GM18526 (cell line): ENCODE measurements around the gene SLC6A9.

ENCODE experiments used
- POLR2A ChIP-seq: IDR thresholded peaks from 3 replicates; pipeline ENCODE4 v1.6.1; 2011; ENCODE audit not compliant: insufficient read length; ENCODE audit errors: extremely low read depth

Gene SLC6A9

DNA sequence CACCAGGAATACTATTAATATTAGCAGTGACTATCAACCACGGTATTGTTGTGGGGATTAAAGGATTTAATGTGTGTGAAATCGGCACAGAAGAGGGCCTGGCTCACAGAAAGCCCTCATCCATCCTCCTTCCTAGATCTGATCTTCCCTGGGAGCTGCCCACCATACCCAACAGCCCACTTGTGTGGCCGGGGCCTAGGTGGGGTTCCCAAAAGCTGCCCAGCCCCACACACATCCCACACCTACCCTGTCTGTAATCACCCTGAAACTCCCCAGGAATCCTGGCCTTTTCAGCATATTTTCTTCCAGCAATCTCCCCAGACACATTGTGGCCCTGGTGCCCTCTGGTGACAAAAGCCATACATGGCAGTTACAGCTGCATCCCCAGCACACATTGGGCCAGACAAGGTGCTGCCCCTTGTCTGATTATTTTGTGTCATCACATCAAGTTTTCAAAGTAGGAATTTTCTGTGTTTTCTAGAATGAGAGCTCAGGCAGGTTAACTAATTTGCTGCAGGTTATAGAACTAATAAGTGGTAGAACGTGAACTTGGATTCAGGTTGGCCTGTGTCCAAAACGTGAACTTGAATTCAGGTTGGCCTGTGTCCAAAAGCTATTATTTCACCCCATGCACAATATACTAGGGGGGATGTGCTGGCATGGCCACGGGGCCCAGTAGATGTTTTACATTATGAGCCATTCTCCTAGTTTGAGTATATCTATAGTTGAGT lies 5.3 kb upstream of the SLC6A9 start:
- no peak for TF ChIP-seq POLR2A

DNA sequence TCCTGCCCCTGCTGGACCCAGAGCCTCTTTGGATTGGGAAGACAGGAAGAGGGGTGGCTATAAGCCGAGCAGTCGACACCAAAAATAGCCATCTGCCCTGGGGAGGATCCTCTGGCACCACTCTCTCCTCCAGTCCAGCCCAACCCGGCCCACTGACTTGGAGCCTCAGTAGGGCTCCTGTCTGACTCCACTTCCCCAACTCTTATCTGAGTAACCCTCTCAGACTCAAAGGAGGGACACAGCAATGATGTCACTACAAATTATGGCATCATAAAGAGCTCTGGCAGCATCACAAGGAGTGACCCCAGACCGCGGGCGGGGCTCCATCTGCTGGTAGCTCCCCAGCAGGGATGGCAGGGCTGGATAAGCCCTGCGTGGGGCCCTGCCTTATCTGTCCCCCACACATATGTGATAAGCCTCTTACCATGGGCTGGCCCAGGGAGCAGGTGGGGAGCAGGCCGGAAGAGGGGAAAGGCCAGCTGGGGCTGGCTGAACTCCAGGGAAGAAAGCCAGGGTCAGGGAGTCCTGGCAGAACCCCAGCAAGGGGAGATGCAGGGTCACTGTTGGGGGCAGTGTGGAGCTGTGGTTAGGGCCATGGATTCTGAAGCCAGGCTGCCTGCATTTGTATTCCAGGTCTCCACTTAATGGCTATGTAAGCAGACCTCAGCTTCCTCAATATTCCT lies 4.6 kb upstream of the SLC6A9 start:
- no peak for TF ChIP-seq POLR2A

- TF ChIP-seq POLR2A: no peak
These were observed 3.9 kb upstream of the SLC6A9 start for GRCh38 chr1:44034976-44035716.

DNA sequence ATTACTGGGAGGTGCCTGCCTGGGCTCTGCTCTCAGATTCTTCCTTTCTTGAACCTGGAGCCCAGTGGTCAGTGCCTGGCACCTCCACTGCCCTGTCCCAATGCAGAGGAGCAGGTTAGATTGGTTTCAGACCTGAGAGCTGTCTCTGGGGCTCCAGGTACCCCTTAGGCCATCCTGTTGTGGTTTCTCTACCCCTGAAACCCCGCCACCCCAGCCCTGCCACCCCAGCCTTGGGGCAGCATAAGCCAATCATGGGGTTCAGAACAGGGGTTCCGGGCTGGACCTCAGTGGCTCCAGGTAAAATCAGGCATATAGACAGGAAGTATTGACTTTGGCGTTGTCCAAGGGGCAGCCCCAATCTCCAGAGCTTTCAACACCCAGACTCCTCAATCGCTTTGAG lies 3.2 kb upstream of the SLC6A9 start:
- no peak for TF ChIP-seq POLR2A

DNA sequence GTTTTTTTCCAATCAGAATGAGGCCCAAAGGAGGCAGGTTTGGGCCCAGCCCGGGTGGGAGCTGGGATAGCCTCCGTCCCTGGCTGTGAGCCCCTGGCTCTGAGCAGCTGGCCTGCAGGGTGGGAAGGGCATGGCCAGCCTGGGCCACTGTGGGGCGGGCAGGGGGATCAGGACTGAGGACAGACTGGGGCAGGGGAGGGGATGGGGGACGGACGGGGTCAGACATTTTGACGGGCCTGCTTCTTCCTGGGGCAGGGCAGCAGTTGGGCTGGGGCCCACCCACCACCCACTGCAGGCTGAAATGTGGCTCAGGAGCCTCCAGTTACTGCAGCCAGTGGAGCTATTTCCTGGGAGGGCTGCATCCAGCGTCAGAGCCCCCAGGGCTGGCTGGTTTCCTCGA lies 2.5 kb upstream of the SLC6A9 start:
- no peak for TF ChIP-seq POLR2A

- TF ChIP-seq POLR2A: no peak
These were observed 1.8 kb upstream of the SLC6A9 start for GRCh38 chr1:44033041-44033575.

DNA sequence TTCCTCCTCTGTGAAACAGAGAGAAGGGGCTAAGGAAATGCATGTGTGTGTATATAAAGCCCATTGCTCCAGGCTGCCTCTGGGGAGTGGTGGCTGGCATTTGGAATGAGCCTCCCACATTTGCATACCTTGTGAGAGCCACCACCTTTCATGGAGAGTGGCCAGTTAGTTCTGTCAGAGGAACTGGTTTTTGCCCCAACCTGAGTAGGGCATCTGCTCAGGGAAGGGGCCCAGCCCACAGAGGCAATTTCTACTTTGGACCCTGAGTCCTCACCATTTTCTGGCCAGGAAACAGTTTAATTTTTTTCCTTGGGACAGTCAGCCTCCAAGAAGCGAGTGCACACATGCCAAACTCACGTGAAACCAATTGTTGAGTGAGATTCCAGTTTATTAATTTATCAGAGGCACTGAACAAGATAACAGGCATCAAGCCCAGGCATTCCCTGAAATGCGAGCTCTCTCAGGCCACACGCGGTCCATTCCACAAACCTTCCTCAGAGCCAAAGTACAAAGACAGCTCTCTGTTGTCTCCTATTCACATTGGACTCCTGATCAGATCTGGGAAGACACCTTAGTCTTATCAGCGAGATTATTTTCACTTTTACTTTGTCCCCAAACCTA lies 1.0 kb upstream of the SLC6A9 start:
- no peak for TF ChIP-seq POLR2A

DNA sequence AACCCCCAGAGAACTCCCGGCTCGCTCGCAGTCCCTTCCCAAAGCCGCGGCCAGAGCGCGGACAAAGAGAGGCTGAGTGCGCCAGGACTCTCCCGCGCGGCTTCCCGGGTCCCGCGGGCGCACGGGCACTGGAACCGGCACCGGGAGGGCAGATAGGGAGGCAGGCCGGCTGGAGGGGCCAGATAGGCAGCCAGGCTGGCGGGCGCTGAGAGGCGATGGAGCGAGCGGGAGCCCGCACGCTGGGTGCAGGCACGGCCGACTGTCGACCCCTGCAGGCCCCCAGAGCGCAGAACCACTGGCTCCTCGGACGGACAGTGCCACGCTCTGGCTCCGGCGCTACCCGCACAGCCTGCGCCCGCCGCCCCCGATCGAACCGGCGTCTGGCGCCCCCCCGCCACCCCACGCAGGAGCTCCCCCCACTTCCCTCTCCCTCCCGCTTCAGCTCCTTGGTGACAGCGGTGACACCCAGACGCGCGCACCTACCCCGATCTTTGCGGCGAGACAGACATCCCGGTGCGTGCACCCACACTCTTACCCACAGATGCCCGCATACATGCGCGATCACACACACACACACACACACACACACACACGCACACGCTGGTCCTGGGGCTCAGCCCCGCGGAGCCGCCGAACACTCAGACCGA lies 534 bp downstream of the SLC6A9 start:
- no peak for TF ChIP-seq POLR2A

- TF ChIP-seq POLR2A: peak; percentile 46
These were observed 1.2 kb downstream of the SLC6A9 start for GRCh38 chr1:44029911-44030604.

GRCh38 chr1:44029260-44029910 lies 1.9 kb downstream of the SLC6A9 start:
- no peak for TF ChIP-seq POLR2A

DNA sequence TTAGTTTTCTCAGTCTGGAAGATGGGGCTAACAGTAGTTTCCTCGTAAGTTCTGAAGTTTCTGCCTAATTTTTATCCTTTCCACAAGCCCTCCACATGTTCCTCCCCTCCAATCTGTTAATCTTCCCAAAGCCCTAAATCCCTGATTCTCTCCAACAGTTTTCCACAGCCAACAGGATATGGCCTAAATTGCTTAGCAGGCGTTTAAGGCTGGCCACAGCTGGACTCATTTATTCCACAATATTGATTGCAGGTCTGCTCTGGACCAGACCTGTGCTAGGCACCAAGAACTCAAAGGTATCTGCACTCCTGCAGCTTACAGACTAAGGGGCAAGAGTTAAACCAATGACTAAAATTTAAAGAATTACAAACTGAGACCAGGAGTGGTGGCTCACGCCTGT lies 3.9 kb downstream of the SLC6A9 start:
- TF ChIP-seq POLR2A: no peak

DNA sequence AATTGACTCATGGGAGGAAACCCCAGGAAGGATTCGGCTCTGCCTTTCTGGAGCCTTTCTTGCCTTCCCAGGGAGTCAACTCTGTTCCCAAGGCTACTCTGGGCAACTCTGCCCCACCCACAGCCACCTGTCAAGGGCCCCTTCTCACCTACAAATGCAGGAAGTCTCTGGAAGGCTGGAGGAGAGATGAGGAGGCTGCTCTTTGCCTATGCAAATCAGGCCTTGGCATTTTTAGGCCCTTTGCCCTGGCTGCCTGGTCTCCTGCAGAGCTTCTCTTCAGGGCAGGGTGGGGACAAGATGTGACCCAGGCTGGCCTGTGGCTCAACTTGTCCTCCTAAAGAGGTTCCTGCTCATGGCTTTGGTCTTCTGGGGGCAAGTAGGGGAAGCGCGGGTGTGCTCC lies 5.4 kb downstream of the SLC6A9 start:
- TF ChIP-seq POLR2A: no peak

- no peak for TF ChIP-seq POLR2A
These were observed 6.2 kb downstream of the SLC6A9 start for GRCh38 chr1:44024903-44025525.

DNA sequence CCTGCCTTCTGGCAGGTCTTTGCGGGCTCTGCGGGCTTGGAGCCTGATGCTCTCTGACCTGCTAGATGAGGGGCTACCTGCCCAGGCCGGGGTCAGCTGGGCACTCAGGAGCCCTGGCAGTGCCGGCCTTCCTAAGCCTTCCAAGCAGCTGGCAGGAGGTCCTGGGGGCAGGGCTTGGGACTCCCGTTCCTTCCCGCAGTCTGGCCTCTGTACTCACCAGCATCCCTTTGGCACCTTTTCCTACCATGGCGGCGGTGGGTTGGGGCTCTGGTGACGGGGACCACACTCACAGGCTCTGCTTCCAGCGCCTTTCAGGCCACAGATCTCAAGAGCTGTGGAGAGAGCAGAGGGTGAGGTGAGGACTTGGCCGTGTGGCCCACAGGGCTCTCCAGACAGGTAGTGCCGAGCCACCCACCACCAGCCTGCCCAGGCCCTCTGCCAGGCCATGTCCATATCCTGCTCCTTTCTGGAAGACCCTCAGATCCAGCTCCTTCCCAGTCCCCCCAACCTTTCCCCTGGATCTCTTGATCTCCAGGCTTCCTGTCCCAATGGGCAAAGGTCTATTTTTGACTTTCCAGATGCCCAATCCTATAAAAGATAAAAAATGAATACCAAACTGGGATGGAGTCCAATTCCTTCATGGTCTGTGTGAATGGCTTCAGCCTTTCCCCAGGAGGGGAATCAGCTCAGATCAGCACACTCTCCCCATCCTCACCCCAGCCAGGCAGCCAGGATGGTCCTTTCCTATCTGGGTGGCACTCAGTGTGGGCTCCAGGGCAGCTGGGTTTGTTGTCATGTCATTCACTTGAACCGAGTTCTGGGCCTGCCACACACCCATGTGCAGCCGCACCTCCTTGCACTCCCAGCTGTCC lies 7.0 kb downstream of the SLC6A9 start:
- TF ChIP-seq POLR2A: no peak
